OCI-LY3 (cell line): ENCODE data around the gene ALOX5.

Source experiments
- H2AFZ ChIP-seq: fragments of 200-600, 300-600 bp; shearing (Covaris generic); 2 replicates; pipeline ENCODE4 v1.6.0; 2014; ENCODE audit warnings: antibody characterized with exemption, low read depth, low read length
- H3K27ac ChIP-seq: fragments of 200-600, 300-600 bp; sonication (generic); 2 replicates; pipeline ENCODE4 v1.5.1; 2014; ENCODE audit warnings: mild to moderate bottlenecking, low read length, moderate library complexity, mixed read lengths
- H3K27me3 ChIP-seq: fragments of 200-600, 300-600 bp; sonication (generic); 2 replicates; pipeline ENCODE4 v1.6.1; 2014; ENCODE audit warnings: low read depth, low read length, mixed read lengths
- H3K36me3 ChIP-seq: fragments of 200-600, 300-600 bp; sonication (generic); replicated peaks from 2 replicates; pipeline ENCODE3; 2014; ENCODE audit warnings: low read depth, low read length, mixed read lengths
- H3K4me1 ChIP-seq: fragments of 300-600, 200-600 bp; sonication (generic); 2 replicates; pipeline ENCODE4 v1.6.1; 2014; ENCODE audit warnings: low read length, mixed read lengths
- H3K4me2 ChIP-seq: fragments of 200-600, 300-600 bp; sonication (generic); 2 replicates; pipeline ENCODE4 v1.6.1; 2014; ENCODE audit warnings: low read length, mixed read lengths
- H3K4me3 ChIP-seq: fragments of 300-600, 200-600 bp; sonication (generic); 2 replicates; pipeline ENCODE4 v1.5.1; 2014; ENCODE audit warnings: antibody characterized with exemption, mild to moderate bottlenecking, low read length, moderate library complexity
- H3K79me2 ChIP-seq: fragments of 300-600, 200-600 bp; shearing (Covaris generic); 2 replicates; pipeline ENCODE4 v1.6.1; 2014; ENCODE audit warnings: mild to moderate bottlenecking, low read length, mixed read lengths
- H3K9ac ChIP-seq: fragments of 300-600, 200-600 bp; shearing (Covaris generic); 2 replicates; pipeline ENCODE4 v1.6.0; 2014; ENCODE audit warnings: mild to moderate bottlenecking, low read length, moderate library complexity
- H3K9me3 ChIP-seq: fragments of 200-600, 300-600 bp; shearing (Covaris generic); 2 replicates; pipeline ENCODE4 v1.6.1; 2014; ENCODE audit warnings: low read length, mixed read lengths; ENCODE audit not compliant: insufficient read depth
- H4K20me1 ChIP-seq: fragments of 200-600, 300-600 bp; sonication (generic); 2 replicates; pipeline ENCODE4 v1.6.1; 2016; ENCODE audit warnings: low read length, mixed read lengths; ENCODE audit not compliant: insufficient read depth
- EZH2phosphoT487 ChIP-seq: fragments of 200-600 bp; shearing (Covaris generic); IDR thresholded peaks from 2 replicates; pipeline ENCODE4 v1.6.1; 2018; ENCODE audit warnings: antibody characterized with exemption, mixed run types, low read depth
- TF ChIP-seq, protein P1 (sequence below): fragments of 200-600, 300-600 bp; sonication (generic); IDR thresholded peaks from 2 replicates; pipeline ENCODE4 v1.5.1; 2014; ENCODE audit warnings: antibody characterized with exemption, low read length, low read depth

ALOX5 gene

DNA sequence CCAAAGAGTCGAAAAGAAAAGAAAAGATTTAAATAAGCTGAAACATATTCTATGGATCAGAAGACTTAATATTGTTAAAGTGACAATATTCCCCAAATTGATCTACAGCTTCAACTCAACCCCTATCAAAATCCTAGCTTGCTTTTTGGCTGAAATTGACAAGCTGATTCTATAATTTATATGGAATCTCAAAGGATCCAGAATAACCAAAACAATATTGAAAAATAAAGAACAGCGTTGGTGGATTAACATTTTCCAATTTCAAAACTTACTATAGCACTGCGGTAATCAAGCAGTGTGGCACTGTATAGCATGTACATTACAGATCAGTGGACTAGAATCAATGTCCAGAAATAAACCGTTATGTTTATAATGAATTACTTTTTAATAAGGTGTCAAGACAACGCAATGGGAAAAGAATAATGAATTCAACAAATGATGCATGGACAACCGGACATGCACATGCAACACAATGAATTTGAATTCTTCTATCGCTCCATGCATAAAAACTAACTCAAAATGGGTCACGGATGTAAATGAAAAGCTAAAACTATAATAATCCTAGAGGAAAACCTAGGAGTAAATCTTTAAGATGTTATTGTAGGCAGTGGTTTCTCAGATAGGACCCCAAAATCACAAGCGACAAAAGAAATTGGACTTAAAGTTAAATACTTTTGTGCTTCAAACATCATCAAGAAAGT is 1.6 kb upstream of the ALOX5 start:
- TF ChIP-seq, protein P1, sequence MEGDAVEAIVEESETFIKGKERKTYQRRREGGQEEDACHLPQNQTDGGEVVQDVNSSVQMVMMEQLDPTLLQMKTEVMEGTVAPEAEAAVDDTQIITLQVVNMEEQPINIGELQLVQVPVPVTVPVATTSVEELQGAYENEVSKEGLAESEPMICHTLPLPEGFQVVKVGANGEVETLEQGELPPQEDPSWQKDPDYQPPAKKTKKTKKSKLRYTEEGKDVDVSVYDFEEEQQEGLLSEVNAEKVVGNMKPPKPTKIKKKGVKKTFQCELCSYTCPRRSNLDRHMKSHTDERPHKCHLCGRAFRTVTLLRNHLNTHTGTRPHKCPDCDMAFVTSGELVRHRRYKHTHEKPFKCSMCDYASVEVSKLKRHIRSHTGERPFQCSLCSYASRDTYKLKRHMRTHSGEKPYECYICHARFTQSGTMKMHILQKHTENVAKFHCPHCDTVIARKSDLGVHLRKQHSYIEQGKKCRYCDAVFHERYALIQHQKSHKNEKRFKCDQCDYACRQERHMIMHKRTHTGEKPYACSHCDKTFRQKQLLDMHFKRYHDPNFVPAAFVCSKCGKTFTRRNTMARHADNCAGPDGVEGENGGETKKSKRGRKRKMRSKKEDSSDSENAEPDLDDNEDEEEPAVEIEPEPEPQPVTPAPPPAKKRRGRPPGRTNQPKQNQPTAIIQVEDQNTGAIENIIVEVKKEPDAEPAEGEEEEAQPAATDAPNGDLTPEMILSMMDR: no peak
- no peak for TF ChIP-seq EZH2phosphoT487
- H2AFZ ChIP-seq: no peak overlapping the region
- H3K9me3 ChIP-seq: no peaks in the 10 kb centered on the region; the same call in 1 of the 2 replicates
- no peak overlapping the region for H3K27ac ChIP-seq
- H4K20me1 ChIP-seq: no peaks in the 10 kb centered on the region
- H3K36me3 ChIP-seq: no peaks in the 10 kb centered on the region
- H3K4me1 ChIP-seq: peaks cover 8% of the 10 kb centered on the region; the same call in 1 of the 2 replicates
- H3K27me3 ChIP-seq: no peaks in the 10 kb centered on the region
- H3K79me2 ChIP-seq: no peaks in the 10 kb centered on the region
- H3K4me3 ChIP-seq: no peak overlapping the region
- H3K9ac ChIP-seq: no peak overlapping the region
- H3K4me2 ChIP-seq: no peak overlapping the region

DNA sequence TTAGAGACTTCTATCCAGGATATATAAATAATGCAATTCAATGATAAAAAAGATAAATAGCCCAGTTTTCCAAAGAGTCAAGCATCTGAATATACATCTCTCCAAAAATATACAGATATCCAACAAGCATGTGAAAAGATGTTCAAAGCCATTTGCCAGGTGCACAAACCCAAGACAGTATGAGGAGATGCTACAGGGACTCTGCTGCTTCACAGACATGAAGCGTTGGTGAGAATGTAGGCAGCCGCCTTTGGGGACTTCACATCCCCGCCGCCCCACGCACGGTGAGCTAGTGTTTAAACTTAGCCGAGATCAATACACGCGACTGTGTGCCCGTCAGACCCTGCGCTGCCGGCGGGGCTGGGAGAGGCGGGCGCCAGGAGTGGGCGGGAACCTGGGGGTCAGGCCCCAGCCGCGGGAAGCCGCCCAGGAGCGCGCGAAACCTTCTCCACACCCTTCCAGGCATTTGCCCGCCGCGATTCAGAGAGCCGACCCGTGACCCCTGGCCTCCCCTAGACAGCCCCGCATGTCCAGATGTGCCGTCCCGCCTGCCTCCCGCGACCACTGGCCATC is 927 bp upstream of the ALOX5 start:
- Histone ChIP-seq H3K36me3 (no peaks in the 10 kb centered on the region), H3K4me2 (0 out of 2 replicates have a peak overlapping the region, but pooled peaks have one; percentile 12), H3K27me3 (no peaks in the 10 kb centered on the region), H3K4me3 (no peak overlapping the region), H2AFZ (no peak overlapping the region), H3K79me2 (no peaks in the 10 kb centered on the region), H3K27ac (no peak overlapping the region), H3K9ac (no peak overlapping the region), H3K9me3 (no peaks in the 10 kb centered on the region; the same call in 1 of the 2 replicates), H3K4me1 (peaks cover 8% of the 10 kb centered on the region; the same call in 1 of the 2 replicates), H4K20me1 (no peaks in the 10 kb centered on the region)
- TF ChIP-seq, protein P1: no peak
- no peak for TF ChIP-seq EZH2phosphoT487

DNA sequence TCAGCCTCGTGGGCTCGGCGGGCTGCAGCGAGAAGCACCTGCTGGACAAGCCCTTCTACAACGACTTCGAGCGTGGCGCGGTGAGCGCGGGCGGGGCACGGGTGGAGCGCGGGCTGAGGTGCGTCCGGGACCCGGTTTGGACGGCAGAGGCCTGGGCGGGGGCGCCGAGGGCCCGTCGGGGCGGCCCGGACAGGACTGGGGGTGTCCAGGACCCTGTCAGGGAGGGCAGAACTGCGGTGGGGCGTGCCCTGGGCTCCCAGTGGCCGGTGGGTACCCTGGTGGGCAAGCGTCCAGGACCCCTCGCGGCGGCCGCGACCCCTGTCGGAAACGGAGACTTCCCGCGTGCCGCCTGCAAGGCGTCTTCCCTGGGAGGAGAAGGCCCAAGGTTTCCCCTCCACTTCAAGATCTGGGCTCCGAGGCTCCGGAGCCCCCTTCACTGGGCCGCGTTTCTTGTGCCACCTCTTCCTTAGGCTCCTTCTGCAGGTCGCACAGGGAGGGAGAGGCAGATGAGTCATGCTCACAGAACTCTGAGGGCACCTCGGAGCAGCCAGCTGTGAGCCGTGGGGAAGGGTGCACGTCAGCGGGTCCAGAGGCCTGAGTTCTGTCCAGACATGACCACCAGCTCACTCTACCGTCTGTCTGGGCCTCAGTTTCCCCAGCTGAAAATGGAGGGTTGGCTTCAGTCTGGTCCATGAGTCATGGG is 485 bp downstream of the ALOX5 start:
- Histone ChIP-seq H2AFZ (no peak overlapping the region), H3K4me3 (no peak overlapping the region), H3K36me3 (no peaks in the 10 kb centered on the region), H3K4me1 (peaks cover 8% of the 10 kb centered on the region; the same call in 1 of the 2 replicates), H3K79me2 (no peaks in the 10 kb centered on the region), H3K9ac (no peak overlapping the region), H3K27me3 (no peaks in the 10 kb centered on the region), H3K4me2 (no peak overlapping the region), H3K27ac (no peak overlapping the region), H3K9me3 (no peaks in the 10 kb centered on the region; the same call in 1 of the 2 replicates), H4K20me1 (no peaks in the 10 kb centered on the region)
- no peak for TF ChIP-seq EZH2phosphoT487
- TF ChIP-seq, protein P1: no peak

DNA sequence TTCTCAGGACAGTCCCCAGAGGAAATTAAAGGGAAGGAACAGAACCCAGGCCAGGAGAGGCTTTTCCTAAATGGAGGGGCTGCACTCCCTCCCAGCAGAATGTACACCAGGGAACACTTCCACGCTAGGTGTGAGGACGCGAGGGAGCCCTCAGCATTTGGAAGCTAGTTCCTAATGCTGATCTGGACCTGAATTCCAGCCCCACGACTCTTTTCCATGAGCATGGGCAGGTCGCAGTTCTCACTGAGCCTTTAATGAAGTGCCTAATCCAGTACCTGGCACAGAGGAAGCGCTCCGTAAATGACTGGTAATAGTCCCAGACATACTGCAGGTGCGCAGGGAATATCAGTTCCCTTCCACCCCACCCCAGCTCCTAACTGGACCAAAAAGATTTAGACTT is 1.1 kb downstream of the ALOX5 start:
- Histone ChIP-seq H3K4me3 (no peak overlapping the region), H4K20me1 (no peaks in the 10 kb centered on the region), H2AFZ (no peak overlapping the region), H3K27ac (no peak overlapping the region), H3K27me3 (no peaks in the 10 kb centered on the region), H3K4me1 (peaks cover 8% of the 10 kb centered on the region; the same call in 1 of the 2 replicates), H3K9me3 (no peaks in the 10 kb centered on the region; the same call in 1 of the 2 replicates), H3K36me3 (no peaks in the 10 kb centered on the region), H3K9ac (no peak overlapping the region), H3K4me2 (no peak overlapping the region), H3K79me2 (no peaks in the 10 kb centered on the region)
- TF ChIP-seq, protein P1: no peak
- TF ChIP-seq EZH2phosphoT487: no peak
